ENCODE measurements around the gene SOST. TPM values are rescaled to one million over a fixed set of nuclear protein-coding genes. Genes with fewer than 3 reads are reported as not detected.
A peak's percentile ranks its signal among the peaks of the same experiment; 100 is the strongest.

Gene SOST
- total RNA-seq, 1 experiment from 2014 or later = not detected

DNA sequence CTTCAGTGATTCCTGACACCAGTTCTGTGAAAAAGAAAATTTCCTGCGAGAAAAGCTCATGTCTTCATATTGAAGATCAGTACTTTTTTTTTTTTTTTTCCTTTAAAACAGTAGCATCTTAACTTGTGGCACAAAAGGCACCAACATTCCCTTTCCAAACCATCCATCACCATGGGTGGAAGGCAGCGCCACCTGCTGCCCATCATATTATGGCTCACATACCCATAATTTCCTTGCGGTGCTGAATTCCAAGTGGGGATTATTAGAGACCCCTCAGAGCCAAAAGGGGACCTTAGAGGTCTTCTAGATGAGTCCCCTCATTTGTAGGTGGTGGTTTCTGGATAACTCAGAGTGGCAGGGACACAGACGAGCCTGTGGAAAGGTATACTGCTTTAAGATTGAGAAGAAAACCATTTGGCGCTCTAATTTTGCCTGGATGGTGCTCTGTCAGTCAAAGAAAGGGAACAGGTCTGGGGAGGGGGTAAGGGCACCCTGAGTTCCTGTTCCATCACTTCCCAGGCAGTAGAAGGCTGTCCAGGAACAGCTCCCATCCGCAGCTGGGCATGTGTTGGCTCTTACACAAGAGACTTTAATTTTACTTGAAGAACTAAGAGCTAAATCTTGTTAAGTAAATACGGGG lies 7.9 kb upstream of the SOST start:
- no peak for DNase-seq (ENCODE audit: low read depth, low spot score)
- no peaks in the 10 kb centered on the region for H3K4me1 ChIP-seq (ENCODE audit: control insufficient read depth, insufficient read depth, low read length)
- BruUV-seq (replicated peaks) = no TSS peak

DNA sequence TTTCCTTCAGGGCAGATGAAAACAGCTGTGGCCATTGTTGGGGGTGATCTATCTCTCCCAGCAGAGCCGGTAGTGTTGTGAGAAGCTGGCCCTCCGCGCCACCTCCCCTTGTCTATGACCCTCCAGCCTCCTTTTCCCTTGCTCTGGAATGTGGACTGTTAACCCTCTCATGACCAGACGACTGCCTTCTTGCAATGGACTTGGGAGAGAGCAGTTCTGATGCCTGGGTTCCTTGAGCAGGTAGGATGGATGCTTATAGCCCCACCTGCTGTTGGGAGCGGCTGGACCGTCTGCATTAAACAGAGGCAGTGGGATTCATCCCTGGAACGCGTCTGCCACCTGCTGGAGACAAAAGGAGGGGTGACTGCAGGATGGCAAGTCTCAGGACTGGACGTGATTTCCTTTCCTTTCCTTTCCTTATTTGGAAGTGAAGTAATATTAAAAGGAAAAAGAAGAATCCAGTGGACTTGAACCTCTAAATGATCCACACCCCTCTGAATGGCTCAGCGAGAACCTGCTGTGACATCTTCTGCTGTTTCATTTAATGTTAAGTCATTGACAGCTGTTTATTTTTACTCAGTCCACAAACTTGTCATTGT lies 1.8 kb upstream of the SOST start:
- Histone ChIP-seq H3K27ac (ENCODE audit: low read length) (no peak overlapping the region), H3K4me1 (ENCODE audit: control insufficient read depth, insufficient read depth, low read length) (no peaks in the 10 kb centered on the region), H3K4me3 (ENCODE audit: low read depth in 2 of 2, low read length in 2 of 2) (no peak overlapping the region), H3K36me3 (ENCODE audit: control insufficient read depth, insufficient read depth, low read length) (no peaks in the 10 kb centered on the region), H3K27me3 (ENCODE audit: control insufficient read depth, insufficient read depth, low read length) (no peaks in the 10 kb centered on the region), H3K9me3 (ENCODE audit: control insufficient read depth, insufficient read depth, low read depth, low read length) (no peaks in the 10 kb centered on the region)
- ATAC-seq (peak; percentile 93), DNase-seq (ENCODE audit: low read depth, low spot score) (peak; percentile 78)
- ChIA-PET POLR2A (no interaction called here), CTCF (interaction anchor here (3.9 kb wide), 1 partner anchor 65 kb away, joined by 24 read pairs; no protein-coding TSS in a partner anchor)
- intact Hi-C loops (cut with micrococcal nuclease; ENCODE audit: unreplicated experiment) (loop anchor here (1.0 kb wide), 1 partner anchor 66 kb away; no protein-coding TSS in a partner anchor), in situ Hi-C loops (cut with HindIII; ENCODE audit: low pct_unique_long_range_greater_than_20kb, low sequenced_read_pairs) (no loop called here)
- no TSS peak for BruUV-seq (replicated peaks)
- TF ChIP-seq, protein P1, sequence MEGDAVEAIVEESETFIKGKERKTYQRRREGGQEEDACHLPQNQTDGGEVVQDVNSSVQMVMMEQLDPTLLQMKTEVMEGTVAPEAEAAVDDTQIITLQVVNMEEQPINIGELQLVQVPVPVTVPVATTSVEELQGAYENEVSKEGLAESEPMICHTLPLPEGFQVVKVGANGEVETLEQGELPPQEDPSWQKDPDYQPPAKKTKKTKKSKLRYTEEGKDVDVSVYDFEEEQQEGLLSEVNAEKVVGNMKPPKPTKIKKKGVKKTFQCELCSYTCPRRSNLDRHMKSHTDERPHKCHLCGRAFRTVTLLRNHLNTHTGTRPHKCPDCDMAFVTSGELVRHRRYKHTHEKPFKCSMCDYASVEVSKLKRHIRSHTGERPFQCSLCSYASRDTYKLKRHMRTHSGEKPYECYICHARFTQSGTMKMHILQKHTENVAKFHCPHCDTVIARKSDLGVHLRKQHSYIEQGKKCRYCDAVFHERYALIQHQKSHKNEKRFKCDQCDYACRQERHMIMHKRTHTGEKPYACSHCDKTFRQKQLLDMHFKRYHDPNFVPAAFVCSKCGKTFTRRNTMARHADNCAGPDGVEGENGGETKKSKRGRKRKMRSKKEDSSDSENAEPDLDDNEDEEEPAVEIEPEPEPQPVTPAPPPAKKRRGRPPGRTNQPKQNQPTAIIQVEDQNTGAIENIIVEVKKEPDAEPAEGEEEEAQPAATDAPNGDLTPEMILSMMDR (IDR thresholded peaks at IDR 0.05) = peak; percentile 97
- TF ChIP-seq, protein P2, sequence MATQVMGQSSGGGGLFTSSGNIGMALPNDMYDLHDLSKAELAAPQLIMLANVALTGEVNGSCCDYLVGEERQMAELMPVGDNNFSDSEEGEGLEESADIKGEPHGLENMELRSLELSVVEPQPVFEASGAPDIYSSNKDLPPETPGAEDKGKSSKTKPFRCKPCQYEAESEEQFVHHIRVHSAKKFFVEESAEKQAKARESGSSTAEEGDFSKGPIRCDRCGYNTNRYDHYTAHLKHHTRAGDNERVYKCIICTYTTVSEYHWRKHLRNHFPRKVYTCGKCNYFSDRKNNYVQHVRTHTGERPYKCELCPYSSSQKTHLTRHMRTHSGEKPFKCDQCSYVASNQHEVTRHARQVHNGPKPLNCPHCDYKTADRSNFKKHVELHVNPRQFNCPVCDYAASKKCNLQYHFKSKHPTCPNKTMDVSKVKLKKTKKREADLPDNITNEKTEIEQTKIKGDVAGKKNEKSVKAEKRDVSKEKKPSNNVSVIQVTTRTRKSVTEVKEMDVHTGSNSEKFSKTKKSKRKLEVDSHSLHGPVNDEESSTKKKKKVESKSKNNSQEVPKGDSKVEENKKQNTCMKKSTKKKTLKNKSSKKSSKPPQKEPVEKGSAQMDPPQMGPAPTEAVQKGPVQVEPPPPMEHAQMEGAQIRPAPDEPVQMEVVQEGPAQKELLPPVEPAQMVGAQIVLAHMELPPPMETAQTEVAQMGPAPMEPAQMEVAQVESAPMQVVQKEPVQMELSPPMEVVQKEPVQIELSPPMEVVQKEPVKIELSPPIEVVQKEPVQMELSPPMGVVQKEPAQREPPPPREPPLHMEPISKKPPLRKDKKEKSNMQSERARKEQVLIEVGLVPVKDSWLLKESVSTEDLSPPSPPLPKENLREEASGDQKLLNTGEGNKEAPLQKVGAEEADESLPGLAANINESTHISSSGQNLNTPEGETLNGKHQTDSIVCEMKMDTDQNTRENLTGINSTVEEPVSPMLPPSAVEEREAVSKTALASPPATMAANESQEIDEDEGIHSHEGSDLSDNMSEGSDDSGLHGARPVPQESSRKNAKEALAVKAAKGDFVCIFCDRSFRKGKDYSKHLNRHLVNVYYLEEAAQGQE (IDR thresholded peaks at IDR 0.05; ENCODE audit: insufficient read depth in 1 of 2, low read depth in 2 of 2, low read length in 1 of 2) = no peak

More for the DNA sequence above, 7.9 kb upstream of the SOST start:
- ChIA-PET CTCF (interaction anchor here (0.7 to 0.9 kb wide), 7 partner anchors 12 to 424 kb away, joined by 3 to 7 read pairs (median 5); partner anchors contain the start of gene DUSP3), POLR2A (interaction anchor here (0.6 kb wide), 1 partner anchor 101 kb away, joined by 3 read pairs; no protein-coding TSS in a partner anchor)
- Histone ChIP-seq H3K36me3 (ENCODE audit: control insufficient read depth, insufficient read depth, low read length) (no peaks in the 10 kb centered on the region), H3K27ac (ENCODE audit: low read length) (no peak overlapping the region), H3K27me3 (ENCODE audit: control insufficient read depth, insufficient read depth, low read length) (no peaks in the 10 kb centered on the region), H3K9me3 (ENCODE audit: control insufficient read depth, insufficient read depth, low read depth, low read length) (no peaks in the 10 kb centered on the region), H3K4me3 (ENCODE audit: low read depth in 2 of 2, low read length in 2 of 2) (no peak overlapping the region)
- in situ Hi-C loops (cut with HindIII; ENCODE audit: low pct_unique_long_range_greater_than_20kb, low sequenced_read_pairs) (no loop called here), intact Hi-C loops (cut with micrococcal nuclease; ENCODE audit: unreplicated experiment) (no loop called here)
- peak; percentile 66; the same call in 1 of the 2 replicates for ATAC-seq
- TF ChIP-seq, protein P2 (IDR thresholded peaks at IDR 0.05; ENCODE audit: insufficient read depth in 1 of 2, low read depth in 2 of 2, low read length in 1 of 2) = no peak
- TF ChIP-seq, protein P1 (IDR thresholded peaks at IDR 0.05) = peak; percentile 86
